A549 (cell line): ENCODE data around the gene SLC34A1.

Experiments
- HOXB5 ChIP-seq: fragments of 250-450 bp; sonication (Bioruptor Pico); IDR thresholded peaks from 2 replicates; pipeline ENCODE4 v1.5.0; 2020; ENCODE audit warnings: mild to moderate bottlenecking, moderate library complexity
- NFE2L2 ChIP-seq: fragments of 150-350 bp; conservative IDR thresholded peaks from 2 replicates; pipeline ENCODE4 v1.6.1; 2014; ENCODE audit warnings: low read length
- POLR2A ChIP-seq: IDR thresholded peaks from 2 replicates; pipeline ENCODE4 v1.6.1; 2012; ENCODE audit warnings: mild to moderate bottlenecking, low read length
- ZNF302 ChIP-seq: fragments of 250-450 bp; sonication (Bioruptor Pico); IDR thresholded peaks from 2 replicates; pipeline ENCODE4 v1.9.0; 2021; ENCODE audit warnings: inconsistent platforms, mild to moderate bottlenecking, moderate library complexity
- TF ChIP-seq, protein P1 (sequence below): fragments of >200 bp; sonication (Bioruptor Twin); formaldehyde crosslinking; IDR thresholded peaks from 3 replicates; pipeline ENCODE4 v1.5.1; 2016
- TF ChIP-seq, protein P2 (sequence below): IDR thresholded peaks from 2 replicates; pipeline ENCODE4 v1.6.1; 2012
- TF ChIP-seq, protein P3 (sequence below): fragments of 250-450 bp; sonication (Bioruptor Pico); IDR thresholded peaks from 2 replicates; pipeline ENCODE4 v1.5.0; 2021; ENCODE audit warnings: mild to moderate bottlenecking, moderate library complexity, borderline replicate concordance

- TF ChIP-seq, protein P1, sequence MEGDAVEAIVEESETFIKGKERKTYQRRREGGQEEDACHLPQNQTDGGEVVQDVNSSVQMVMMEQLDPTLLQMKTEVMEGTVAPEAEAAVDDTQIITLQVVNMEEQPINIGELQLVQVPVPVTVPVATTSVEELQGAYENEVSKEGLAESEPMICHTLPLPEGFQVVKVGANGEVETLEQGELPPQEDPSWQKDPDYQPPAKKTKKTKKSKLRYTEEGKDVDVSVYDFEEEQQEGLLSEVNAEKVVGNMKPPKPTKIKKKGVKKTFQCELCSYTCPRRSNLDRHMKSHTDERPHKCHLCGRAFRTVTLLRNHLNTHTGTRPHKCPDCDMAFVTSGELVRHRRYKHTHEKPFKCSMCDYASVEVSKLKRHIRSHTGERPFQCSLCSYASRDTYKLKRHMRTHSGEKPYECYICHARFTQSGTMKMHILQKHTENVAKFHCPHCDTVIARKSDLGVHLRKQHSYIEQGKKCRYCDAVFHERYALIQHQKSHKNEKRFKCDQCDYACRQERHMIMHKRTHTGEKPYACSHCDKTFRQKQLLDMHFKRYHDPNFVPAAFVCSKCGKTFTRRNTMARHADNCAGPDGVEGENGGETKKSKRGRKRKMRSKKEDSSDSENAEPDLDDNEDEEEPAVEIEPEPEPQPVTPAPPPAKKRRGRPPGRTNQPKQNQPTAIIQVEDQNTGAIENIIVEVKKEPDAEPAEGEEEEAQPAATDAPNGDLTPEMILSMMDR = no peak
- TF ChIP-seq, protein P2, sequence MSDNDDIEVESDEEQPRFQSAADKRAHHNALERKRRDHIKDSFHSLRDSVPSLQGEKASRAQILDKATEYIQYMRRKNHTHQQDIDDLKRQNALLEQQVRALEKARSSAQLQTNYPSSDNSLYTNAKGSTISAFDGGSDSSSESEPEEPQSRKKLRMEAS = no peak
- no peak for TF ChIP-seq NFE2L2
- TF ChIP-seq POLR2A = no peak
- TF ChIP-seq, protein P3, sequence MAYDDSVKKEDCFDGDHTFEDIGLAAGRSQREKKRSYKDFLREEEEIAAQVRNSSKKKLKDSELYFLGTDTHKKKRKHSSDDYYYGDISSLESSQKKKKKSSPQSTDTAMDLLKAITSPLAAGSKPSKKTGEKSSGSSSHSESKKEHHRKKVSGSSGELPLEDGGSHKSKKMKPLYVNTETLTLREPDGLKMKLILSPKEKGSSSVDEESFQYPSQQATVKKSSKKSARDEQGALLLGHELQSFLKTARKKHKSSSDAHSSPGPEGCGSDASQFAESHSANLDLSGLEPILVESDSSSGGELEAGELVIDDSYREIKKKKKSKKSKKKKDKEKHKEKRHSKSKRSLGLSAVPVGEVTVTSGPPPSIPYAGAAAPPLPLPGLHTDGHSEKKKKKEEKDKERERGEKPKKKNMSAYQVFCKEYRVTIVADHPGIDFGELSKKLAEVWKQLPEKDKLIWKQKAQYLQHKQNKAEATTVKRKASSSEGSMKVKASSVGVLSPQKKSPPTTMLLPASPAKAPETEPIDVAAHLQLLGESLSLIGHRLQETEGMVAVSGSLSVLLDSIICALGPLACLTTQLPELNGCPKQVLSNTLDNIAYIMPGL (CRISPR knock-in tag) = no peak
- TF ChIP-seq HOXB5 (CRISPR knock-in tag) = no peak
- no peak for TF ChIP-seq ZNF302
These were observed 34.5 kb upstream of the SLC34A1 start for GRCh38 chr5:177349762-177350161.
